Skeletal muscle satellite cell (primary cell): ENCODE data around the gene ACSL3.

ENCODE experiments used
- H3K27me3 ChIP-seq: 2 replicates; pipeline ENCODE4 v1.7.0; 2013; ENCODE audit warnings: low read length; ENCODE audit not compliant: control insufficient read depth, insufficient read depth
- H3K36me3 ChIP-seq: 2 replicates; pipeline ENCODE4 v1.7.0; 2013; ENCODE audit warnings: mild to moderate bottlenecking, control low read depth, low read length; ENCODE audit not compliant: insufficient read depth
- H3K4me1 ChIP-seq: 2 replicates; pipeline ENCODE4 v1.7.0; 2013; ENCODE audit warnings: low read length; ENCODE audit not compliant: control insufficient read depth, insufficient read depth
- H3K4me2 ChIP-seq: 2 replicates; pipeline ENCODE4 v1.7.0; 2013; ENCODE audit warnings: mild to moderate bottlenecking, low read length
- H3K4me3 ChIP-seq: 2 replicates; pipeline ENCODE4 v1.7.0; 2013; ENCODE audit warnings: low read length
- H3K9ac ChIP-seq: 2 replicates; pipeline ENCODE4 v1.7.0; 2013; ENCODE audit warnings: mild to moderate bottlenecking, low read depth, low read length, moderate library complexity
- H3K9me3 ChIP-seq: replicated peaks from 2 replicates; pipeline ENCODE4 v1.7.0; 2013; ENCODE audit warnings: mild to moderate bottlenecking, control low read depth, low read length

ACSL3 gene

DNA sequence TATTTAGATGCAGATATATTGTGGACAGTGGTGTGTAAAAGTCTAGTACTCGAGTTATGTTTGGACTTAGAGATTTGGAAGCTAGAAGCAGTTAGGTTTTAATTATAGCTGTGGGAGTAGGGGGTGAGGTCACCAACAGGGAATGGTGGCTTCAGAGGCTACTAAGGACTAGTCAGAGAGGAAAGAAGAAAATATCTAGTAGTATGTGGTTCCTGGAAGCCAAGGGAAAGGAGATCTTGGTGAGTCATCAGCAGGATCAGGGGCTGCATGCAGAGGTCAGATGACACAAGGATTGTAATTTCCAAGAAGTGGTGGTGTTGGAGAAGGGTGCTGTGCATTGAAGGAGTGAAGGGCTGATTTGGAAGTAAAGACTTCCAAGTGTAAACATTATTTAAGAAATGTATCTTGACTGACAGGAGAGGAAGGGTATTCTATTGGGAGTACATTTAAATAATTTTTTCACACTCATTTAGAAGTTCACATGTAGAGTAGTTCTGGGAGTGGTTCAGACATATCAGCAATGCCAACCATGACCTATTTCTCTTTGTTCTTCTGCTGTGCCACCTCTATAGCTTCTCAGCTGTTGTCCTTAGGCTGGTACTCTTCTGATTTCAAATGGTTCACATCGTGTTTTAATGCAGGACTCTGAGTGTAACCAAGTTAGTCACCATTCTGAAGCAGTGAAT, 59.1 kb downstream of the ACSL3 start:
- Histone ChIP-seq H3K9ac (peak overlapping the region; percentile 25), H3K4me3 (peak overlapping the region; percentile 34), H3K4me1 (peaks cover 21% of the 10 kb centered on the region), H3K4me2 (peak overlapping the region; percentile 39), H3K36me3 (peaks cover 66% of the 10 kb centered on the region), H3K9me3 (no peaks in the 10 kb centered on the region), H3K27me3 (no peaks in the 10 kb centered on the region)

GRCh38 chr2:222920657-222921186, 59.9 kb downstream of the ACSL3 start:
- Histone ChIP-seq H3K9me3 (no peaks in the 10 kb centered on the region), H3K36me3 (peaks cover 70% of the 10 kb centered on the region), H3K4me3 (no peak overlapping the region), H3K4me2 (no peak overlapping the region), H3K4me1 (peaks cover 21% of the 10 kb centered on the region), H3K9ac (no peak overlapping the region), H3K27me3 (no peaks in the 10 kb centered on the region)

DNA sequence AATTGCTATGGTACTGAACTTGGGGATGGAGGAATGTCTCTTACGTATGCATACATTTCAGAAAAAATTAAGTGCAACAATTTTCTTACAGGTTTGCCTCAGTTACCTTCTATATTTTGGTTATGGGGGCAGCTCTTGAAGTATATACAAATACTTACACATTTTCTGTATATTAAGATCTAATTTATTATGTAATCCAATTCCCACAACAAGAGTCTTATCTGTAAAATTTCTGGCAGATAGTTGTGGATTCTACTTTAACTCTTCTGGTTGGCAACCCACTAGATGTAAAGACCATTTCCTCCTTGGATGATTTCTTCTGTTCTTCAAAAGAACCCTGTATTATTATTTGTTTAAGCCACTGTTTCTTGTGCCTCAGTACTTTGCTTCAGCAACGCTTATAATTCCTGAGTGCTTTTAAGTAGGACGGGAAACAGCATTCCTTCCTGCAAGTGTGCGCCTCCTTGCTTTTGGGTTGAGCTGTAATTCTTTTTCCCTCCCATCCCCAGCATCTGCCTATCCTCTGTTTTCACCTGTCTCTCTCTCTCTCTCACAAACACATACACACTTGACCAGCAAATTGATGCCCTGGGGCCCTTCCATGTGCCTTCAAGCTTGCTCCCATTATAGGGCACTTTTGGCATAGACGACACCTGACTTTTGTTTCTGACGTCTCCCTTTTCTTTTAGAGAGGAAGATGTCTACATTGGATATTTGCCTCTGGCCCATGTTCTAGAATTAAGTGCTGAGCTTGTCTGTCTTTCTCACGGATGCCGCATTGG, 61.4 kb downstream of the ACSL3 start:
- H3K4me1 ChIP-seq, result peaks cover 21% of the 10 kb centered on the region
- H3K27me3 ChIP-seq, result no peaks in the 10 kb centered on the region
- peaks cover 68% of the 10 kb centered on the region for H3K36me3 ChIP-seq
- H3K4me3 ChIP-seq, result no peak overlapping the region
- no peaks in the 10 kb centered on the region for H3K9me3 ChIP-seq
- H3K9ac ChIP-seq, result no peak overlapping the region
- H3K4me2 ChIP-seq, result no peak overlapping the region

- peaks cover 68% of the 10 kb centered on the region for H3K36me3 ChIP-seq
- H3K27me3 ChIP-seq, result no peaks in the 10 kb centered on the region
- no peaks in the 10 kb centered on the region for H3K9me3 ChIP-seq
- no peak overlapping the region for H3K4me2 ChIP-seq
- H3K4me3 ChIP-seq, result no peak overlapping the region
- H3K9ac ChIP-seq, result no peak overlapping the region
- H3K4me1 ChIP-seq, result no peaks in the 10 kb centered on the region
These were observed 66.1 kb downstream of the ACSL3 start for GRCh38 chr2:222926915-222927314.

DNA sequence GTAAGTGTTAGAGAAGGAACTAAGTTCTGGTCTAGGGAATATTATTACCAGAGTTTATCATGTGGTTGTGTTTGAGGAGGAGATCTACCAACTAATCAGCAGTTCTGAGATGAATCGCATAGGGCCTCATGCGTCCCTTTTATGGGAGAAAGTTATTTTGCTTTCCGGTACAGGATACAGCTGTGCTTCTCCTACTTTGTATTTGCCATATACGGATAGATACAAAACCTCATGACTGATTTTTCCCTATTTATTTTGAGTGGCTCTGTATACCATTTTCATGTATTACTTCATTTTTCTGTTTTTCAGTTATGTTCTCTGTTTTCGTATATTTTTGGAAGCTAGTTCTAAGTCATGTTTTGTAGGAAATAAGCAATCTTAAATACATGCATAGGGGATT, 66.8 kb downstream of the ACSL3 start:
- H3K9ac ChIP-seq, result no peak overlapping the region
- H3K27me3 ChIP-seq, result no peaks in the 10 kb centered on the region
- H3K4me1 ChIP-seq, result no peaks in the 10 kb centered on the region
- H3K4me3 ChIP-seq, result no peak overlapping the region
- H3K4me2 ChIP-seq, result no peak overlapping the region
- no peaks in the 10 kb centered on the region for H3K9me3 ChIP-seq
- H3K36me3 ChIP-seq, result peaks cover 65% of the 10 kb centered on the region

- no peaks in the 10 kb centered on the region for H3K4me1 ChIP-seq
- no peaks in the 10 kb centered on the region for H3K27me3 ChIP-seq
- peaks cover 62% of the 10 kb centered on the region for H3K36me3 ChIP-seq
- no peaks in the 10 kb centered on the region for H3K9me3 ChIP-seq
- H3K4me3 ChIP-seq, result no peak overlapping the region
- H3K9ac ChIP-seq, result no peak overlapping the region
- H3K4me2 ChIP-seq, result no peak overlapping the region
These were observed 67.5 kb downstream of the ACSL3 start for GRCh38 chr2:222928335-222928734.

- no peak overlapping the region for H3K9ac ChIP-seq
- no peaks in the 10 kb centered on the region for H3K27me3 ChIP-seq
- no peaks in the 10 kb centered on the region for H3K9me3 ChIP-seq
- no peaks in the 10 kb centered on the region for H3K4me1 ChIP-seq
- no peak overlapping the region for H3K4me3 ChIP-seq
- peaks cover 70% of the 10 kb centered on the region for H3K36me3 ChIP-seq
- no peak overlapping the region for H3K4me2 ChIP-seq
These were observed 70.0 kb downstream of the ACSL3 start for GRCh38 chr2:222930862-222931261.

GRCh38 chr2:222931659-222932058, 70.8 kb downstream of the ACSL3 start:
- H3K9ac ChIP-seq, result no peak overlapping the region
- H3K9me3 ChIP-seq, result no peaks in the 10 kb centered on the region
- no peak overlapping the region for H3K4me3 ChIP-seq
- no peaks in the 10 kb centered on the region for H3K4me1 ChIP-seq
- peaks cover 75% of the 10 kb centered on the region for H3K36me3 ChIP-seq
- no peaks in the 10 kb centered on the region for H3K27me3 ChIP-seq
- no peak overlapping the region for H3K4me2 ChIP-seq

DNA sequence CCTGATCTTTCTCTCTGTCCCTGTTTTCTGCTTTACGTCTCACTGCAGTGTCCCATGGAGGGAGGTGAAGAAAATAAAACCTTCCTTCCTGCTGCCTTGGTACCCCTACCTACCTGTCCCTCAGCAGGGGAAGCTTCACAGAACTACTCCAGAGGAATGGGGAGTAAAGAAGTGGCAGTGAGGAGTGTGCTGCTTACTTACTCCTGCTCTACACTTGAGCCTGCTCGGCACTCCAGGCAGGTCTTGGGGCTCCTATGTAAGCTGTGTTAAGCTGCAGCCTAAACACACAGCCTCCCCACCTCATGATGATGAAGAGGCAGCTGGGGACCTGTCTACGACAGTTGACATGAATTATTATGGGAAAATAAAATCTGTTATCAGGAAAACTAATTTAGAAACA, 72.6 kb downstream of the ACSL3 start:
- Histone ChIP-seq H3K9me3 (no peaks in the 10 kb centered on the region), H3K9ac (no peak overlapping the region), H3K4me2 (no peak overlapping the region), H3K4me1 (no peaks in the 10 kb centered on the region), H3K36me3 (peaks cover 69% of the 10 kb centered on the region), H3K4me3 (no peak overlapping the region), H3K27me3 (no peaks in the 10 kb centered on the region)

DNA sequence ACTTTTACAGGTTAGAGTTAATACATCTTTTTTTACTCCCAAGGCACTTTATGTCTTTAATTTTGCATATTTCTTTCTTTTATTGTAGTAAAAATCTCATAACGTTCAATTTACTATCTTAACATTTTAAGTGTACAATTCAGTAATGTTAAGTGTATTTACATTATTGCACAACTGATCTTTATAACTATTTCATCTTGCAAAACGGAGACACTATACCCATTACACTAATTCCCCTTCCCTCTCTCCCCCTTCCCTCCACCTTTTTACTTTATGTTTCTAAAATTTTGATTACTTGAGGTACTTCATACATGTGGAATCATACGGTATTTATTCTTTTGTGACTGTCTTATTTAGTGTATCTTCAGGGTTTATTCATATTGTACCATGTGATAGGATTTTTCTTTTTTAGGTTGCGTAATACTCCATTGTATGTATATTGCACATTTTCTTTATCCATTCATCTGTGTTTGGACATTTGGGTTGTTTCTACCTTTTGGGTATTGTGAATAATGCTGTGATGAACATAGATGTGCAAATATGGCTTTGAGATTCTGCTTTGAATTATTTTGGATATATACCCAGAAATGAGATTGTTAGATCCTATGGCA, 75.0 kb downstream of the ACSL3 start:
- no peaks in the 10 kb centered on the region for H3K9me3 ChIP-seq
- H3K4me1 ChIP-seq, result no peaks in the 10 kb centered on the region
- no peaks in the 10 kb centered on the region for H3K27me3 ChIP-seq
- peaks cover 68% of the 10 kb centered on the region for H3K36me3 ChIP-seq
- H3K4me2 ChIP-seq, result no peak overlapping the region
- no peak overlapping the region for H3K4me3 ChIP-seq
- no peak overlapping the region for H3K9ac ChIP-seq

DNA sequence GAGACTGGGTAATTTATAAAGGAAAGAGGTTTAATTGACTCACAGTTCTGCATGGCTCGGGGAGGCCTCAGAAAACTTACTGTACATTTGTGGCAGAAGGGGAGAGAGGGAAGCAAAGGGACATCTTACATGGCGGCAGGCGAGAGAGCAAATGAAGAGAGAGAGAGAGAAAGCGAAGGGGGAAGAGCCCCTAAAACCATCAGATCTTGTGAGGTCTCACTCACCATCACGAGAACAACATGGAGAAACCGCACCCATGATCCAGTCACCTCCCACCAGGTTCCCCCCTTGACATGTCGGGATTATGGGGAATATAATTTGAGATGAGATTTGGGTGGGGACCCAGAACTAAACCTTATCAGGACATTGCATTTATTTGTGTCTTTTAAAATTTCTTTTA, 75.9 kb downstream of the ACSL3 start:
- Histone ChIP-seq H3K4me3 (no peak overlapping the region), H3K4me2 (no peak overlapping the region), H3K27me3 (no peaks in the 10 kb centered on the region), H3K36me3 (peaks cover 67% of the 10 kb centered on the region), H3K4me1 (no peaks in the 10 kb centered on the region), H3K9ac (no peak overlapping the region), H3K9me3 (no peaks in the 10 kb centered on the region)
